SK-N-SH treated with all-trans-retinoic acid at 6 μM for 48 hours (cell line): ENCODE data around the gene GJA9.

Experiments used
- CSDC2 ChIP-seq: fragments of 250-450 bp; sonication (Bioruptor Pico); IDR thresholded peaks from 2 replicates; pipeline ENCODE4 v1.5.0; 2020; ENCODE audit warnings: mild to moderate bottlenecking, moderate library complexity
- CSRNP3 ChIP-seq: fragments of 250-450 bp; sonication (Bioruptor Pico); IDR thresholded peaks from 2 replicates; pipeline ENCODE4 v1.5.1; 2021; ENCODE audit warnings: mild to moderate bottlenecking, moderate library complexity
- ESRRG ChIP-seq: fragments of 250-450 bp; sonication (Bioruptor Pico); IDR thresholded peaks from 2 replicates; pipeline ENCODE4 v1.6.1; 2021; ENCODE audit warnings: mild to moderate bottlenecking
- GLIS3 ChIP-seq: fragments of 250-450 bp; sonication (Bioruptor Pico); IDR thresholded peaks from 2 replicates; pipeline ENCODE4 v1.5.0; 2020; ENCODE audit warnings: mild to moderate bottlenecking, moderate library complexity
- OSR1 ChIP-seq: fragments of 250-450 bp; sonication (Bioruptor Pico); IDR thresholded peaks from 2 replicates; pipeline ENCODE4 v1.8.0; 2022; ENCODE audit warnings: moderate library complexity, mild to moderate bottlenecking, inconsistent platforms
- PATZ1 ChIP-seq: fragments of 250-450 bp; sonication (Bioruptor Pico); IDR thresholded peaks from 2 replicates; pipeline ENCODE4 v1.8.0; 2020; ENCODE audit warnings: mild to moderate bottlenecking, moderate library complexity, borderline replicate concordance
- ZFP3 ChIP-seq: fragments of 250-450 bp; sonication (Bioruptor Pico); IDR thresholded peaks from 2 replicates; pipeline ENCODE4 v1.5.0; 2020; ENCODE audit warnings: mild to moderate bottlenecking, moderate library complexity
- ZFP30 ChIP-seq: fragments of 450-650 bp; formaldehyde crosslinking; IDR thresholded peaks from 2 replicates; pipeline ENCODE4 v1.5.0; 2022; ENCODE audit warnings: mild to moderate bottlenecking, moderate library complexity
- ZNF565 ChIP-seq: fragments of 450-650 bp; formaldehyde crosslinking; conservative IDR thresholded peaks from 2 replicates; pipeline ENCODE4 v1.5.0; 2020; ENCODE audit warnings: low read depth, mild to moderate bottlenecking, moderate library complexity
- ZNF8 ChIP-seq: fragments of 450-650 bp; formaldehyde crosslinking; IDR thresholded peaks from 2 replicates; pipeline ENCODE4 v1.5.0; 2020; ENCODE audit warnings: mild to moderate bottlenecking, moderate library complexity

GRCh38 chr1:38834221-38834782 is 47.1 kb downstream of the GJA9 start:
- TF ChIP-seq ZFP30 (CRISPR knock-in tag) = no peak
- TF ChIP-seq CSDC2 (CRISPR knock-in tag) = no peak
- TF ChIP-seq ZFP3 (CRISPR knock-in tag) = no peak
- TF ChIP-seq ZNF565 (CRISPR knock-in tag) = no peak
- no peak for TF ChIP-seq PATZ1 (CRISPR knock-in tag)
- TF ChIP-seq ESRRG (CRISPR knock-in tag) = no peak
- TF ChIP-seq ZNF8 (CRISPR knock-in tag) = no peak
- no peak for TF ChIP-seq GLIS3 (CRISPR knock-in tag)
- TF ChIP-seq OSR1 (CRISPR knock-in tag) = no peak
- no peak for TF ChIP-seq CSRNP3 (CRISPR knock-in tag)
